IMR-90 (cell line): ENCODE data around the gene SPTB. TPM values are rescaled to one million over a fixed set of nuclear protein-coding genes. Genes with fewer than 3 reads are reported as not detected.

Experiments used
- ATAC-seq: fragments of 200-7000 bp; cut with Tn5 transposase; 2 replicates; pipeline ENCODE4 v1.9.1; 2020; ENCODE audit warnings: low read depth, mild to moderate bottlenecking, moderate library complexity
- BruUV-seq: library from RNA; stranded (reverse); fragments of 400-500 nt; replicated peaks from 2 replicates; lab custom pipeline; 2021; lab: Mats Ljungman, UMichigan
- CTCF ChIA-PET: fragments of 300-600 bp; formaldehyde crosslinking; extraction: SDS; loops from one replicate; lab custom pipeline; 2021; ENCODE audit warnings: antibody characterized with exemption; lab: Yijun Ruan, JAX
- POLR2A ChIA-PET: fragments of 300-600 bp; sonication (Branson Sonifier 250); formaldehyde crosslinking; loops from one replicate; lab custom pipeline; 2022; ENCODE audit warnings: antibody characterized with exemption; ENCODE audit not compliant: unreplicated experiment; lab: Charles Lee
- DNase-seq: peaks from one replicate; pipeline ENCODE4 v3.0.0; 2013
- H2AFZ ChIP-seq: replicated peaks from 2 replicates; pipeline ENCODE3; 2013; ENCODE audit warnings: low read length, mild to moderate bottlenecking; ENCODE audit not compliant: poor library complexity
- H2AK5ac ChIP-seq: 2 replicates; pipeline ENCODE4 v1.6.1; 2013; ENCODE audit warnings: low read depth, low read length, inconsistent platforms
- H2AK9ac ChIP-seq: replicated peaks from 2 replicates; pipeline ENCODE3; 2013; ENCODE audit warnings: mild to moderate bottlenecking, low read depth, low read length, moderate library complexity; ENCODE audit not compliant: poor library complexity
- H2BK120ac ChIP-seq: 2 replicates; pipeline ENCODE4 v1.6.1; 2013; ENCODE audit warnings: low read depth, low read length, inconsistent platforms
- H2BK15ac ChIP-seq: 3 replicates; pipeline ENCODE4 v1.6.1; 2013; ENCODE audit warnings: low read depth, low read length, inconsistent platforms
- H2BK20ac ChIP-seq: 2 replicates; pipeline ENCODE4 v1.6.1; 2013; ENCODE audit warnings: low read depth, mild to moderate bottlenecking, inconsistent platforms, low read length, moderate library complexity
- H2BK5ac ChIP-seq: 2 replicates; pipeline ENCODE4 v1.6.1; 2013; ENCODE audit warnings: mild to moderate bottlenecking, low read depth, low read length, inconsistent platforms; ENCODE audit not compliant: poor library complexity, severe bottlenecking
- H3K14ac ChIP-seq: replicated peaks from 2 replicates; pipeline ENCODE4 v1.6.1; 2013; ENCODE audit warnings: low read depth, low read length, inconsistent platforms
- H3K18ac ChIP-seq: 2 replicates; pipeline ENCODE4 v1.6.1; 2013; ENCODE audit warnings: low read depth, low read length, control low read depth
- H3K23ac ChIP-seq: 2 replicates; pipeline ENCODE4 v1.6.1; 2013; ENCODE audit warnings: low read depth, low read length, inconsistent platforms
- H3K27ac ChIP-seq: 2 replicates; pipeline ENCODE4 v1.5.1; 2013; ENCODE audit warnings: mild to moderate bottlenecking, control low read depth, low read length; ENCODE audit not compliant: insufficient read depth
- H3K27me3 ChIP-seq: 2 replicates; pipeline ENCODE4 v1.6.1; 2013; ENCODE audit warnings: low read length; ENCODE audit not compliant: control insufficient read depth, insufficient read depth
- H3K36me3 ChIP-seq: 2 replicates; pipeline ENCODE4 v1.6.1; 2013; ENCODE audit warnings: low read length, mixed read lengths; ENCODE audit not compliant: control insufficient read depth, insufficient read depth
- H3K4ac ChIP-seq: 2 replicates; pipeline ENCODE4 v1.6.1; 2013; ENCODE audit warnings: low read depth, low read length, inconsistent platforms
- H3K4me1 ChIP-seq: 2 replicates; pipeline ENCODE4 v1.6.1; 2013; ENCODE audit warnings: low read length, mixed read lengths; ENCODE audit not compliant: control insufficient read depth, insufficient read depth
- H3K4me2 ChIP-seq: 2 replicates; pipeline ENCODE4 v1.6.1; 2013; ENCODE audit warnings: low read depth, mild to moderate bottlenecking, control low read depth, low read length, moderate library complexity
- H3K4me3 ChIP-seq: 2 replicates; pipeline ENCODE4 v1.5.1; 2013; ENCODE audit warnings: low read depth, mild to moderate bottlenecking, control low read depth, low read length, moderate library complexity; ENCODE audit not compliant: insufficient read depth
- H3K56ac ChIP-seq: 2 replicates; pipeline ENCODE4 v1.6.1; 2013; ENCODE audit warnings: low read length, inconsistent platforms; ENCODE audit not compliant: insufficient read depth; ENCODE audit errors: extremely low read depth
- H3K79me1 ChIP-seq, 2 experiments: 2 replicates each; pipeline ENCODE4 v1.6.1; 2013; ENCODE audit warnings: low read length in 2 of 2, inconsistent platforms in 1 of 2, low read depth in 1 of 2
- H3K9ac ChIP-seq: 2 replicates; pipeline ENCODE4 v1.6.1; 2013; ENCODE audit warnings: low read depth, low read length, control low read depth
- H3K9me1 ChIP-seq: 2 replicates; pipeline ENCODE4 v1.6.1; 2013; ENCODE audit warnings: low read length, inconsistent platforms; ENCODE audit not compliant: insufficient read depth
- H3K9me3 ChIP-seq: 2 replicates; pipeline ENCODE4 v1.6.1; 2013; ENCODE audit warnings: low read length; ENCODE audit not compliant: control insufficient read depth, insufficient read depth
- H4K20me1 ChIP-seq: 2 replicates; pipeline ENCODE4 v1.6.1; 2013; ENCODE audit warnings: low read length, inconsistent platforms; ENCODE audit not compliant: insufficient read depth
- H4K5ac ChIP-seq: 2 replicates; pipeline ENCODE4 v1.6.1; 2013; ENCODE audit warnings: mild to moderate bottlenecking, low read depth, low read length, control low read depth
- H4K8ac ChIP-seq, 2 experiments: 2 replicates each; pipeline ENCODE4 v1.6.1; 2013; ENCODE audit warnings: low read depth in 2 of 2, low read length in 2 of 2, control low read depth in 1 of 2, inconsistent platforms in 1 of 2
- H4K91ac ChIP-seq: 2 replicates; pipeline ENCODE4 v1.6.1; 2013; ENCODE audit warnings: low read depth, low read length, inconsistent platforms; ENCODE audit not compliant: insufficient read depth
- CEBPB ChIP-seq: IDR thresholded peaks from 2 replicates; pipeline ENCODE4 v1.6.1; 2012; ENCODE audit warnings: low read depth, low read length, improper control_type of control experiment
- MAFK ChIP-seq: IDR thresholded peaks from 2 replicates; pipeline ENCODE4 v1.6.1; 2012; ENCODE audit warnings: low read depth, low read length, improper control_type of control experiment
- MXI1 ChIP-seq: IDR thresholded peaks from 2 replicates; pipeline ENCODE4 v1.6.1; 2012; ENCODE audit warnings: low read depth, mild to moderate bottlenecking, low read length, moderate library complexity, borderline replicate concordance
- POLR2A ChIP-seq: IDR thresholded peaks from 2 replicates; pipeline ENCODE4 v1.6.1; 2012; ENCODE audit warnings: mild to moderate bottlenecking, low read depth, low read length
- SMC3 ChIP-seq: fragments of 150-350 bp; IDR thresholded peaks from 2 replicates; pipeline ENCODE4 v1.6.1; 2016; ENCODE audit warnings: low read depth, mild to moderate bottlenecking, antibody characterized with exemption, low read length, moderate library complexity
- WGBS, 2 experiments: methylation state at CpG; one replicate each; pipeline versions ENCODE4 v1.1.5 to v1.1.7; 2013; ENCODE audit warnings: missing lambda C conversion rate in 2 of 2; ENCODE audit not compliant: insufficient read length in 1 of 2; ENCODE audit errors: extremely low coverage in 2 of 2; 5-methylcytosine and 5-hydroxymethylcytosine counted together
- dilution Hi-C: fragments of 300-500 bp; cut with HindIII; formaldehyde crosslinking; loops from one replicate; pipeline ENCODE4 v1.14.3; 2018; ENCODE audit warnings: low sequenced_read_pairs; ENCODE audit not compliant: unreplicated experiment
- in situ Hi-C: fragments of 300-500 bp; cut with MboI; formaldehyde crosslinking; loops from 3 replicates; pipeline ENCODE4 v1.14.3; 2019; ENCODE audit warnings: low sequenced_read_pairs, inconsistent platforms, mixed read lengths
- intact Hi-C: fragments of 100-400 bp; cut with micrococcal nuclease; formaldehyde crosslinking; loops from 2 replicates; pipeline ENCODE4 v1.10.0; 2022
- polyA plus RNA-seq, 3 experiments: library from polyadenylated mRNA; depleted of rRNA; stranded (reverse); fragments of >200 nt; gene quantifications; 2 replicates each; pipeline ENCODE4 v1.2.3, GENCODE V29; 2012; ENCODE audit warnings: low replicate concordance in 1 of 3
- total RNA-seq: library from RNA; depleted of rRNA; stranded (reverse); fragments of >200 nt; gene quantifications from 2 replicates; pipeline ENCODE4 v1.2.3, GENCODE V29; 2012
- TF ChIP-seq, protein P1 (sequence below): fragments of 150-350 bp; IDR thresholded peaks from 2 replicates; pipeline ENCODE4 v1.6.1; 2017; ENCODE audit warnings: mild to moderate bottlenecking, antibody characterized with exemption, low read length, low read depth

The SPTB gene
- total and polyA plus RNA-seq, 2 of the 4 experiments (the other 2 are of a cell fraction), result under 0.01 to 0.07 TPM

DNA sequence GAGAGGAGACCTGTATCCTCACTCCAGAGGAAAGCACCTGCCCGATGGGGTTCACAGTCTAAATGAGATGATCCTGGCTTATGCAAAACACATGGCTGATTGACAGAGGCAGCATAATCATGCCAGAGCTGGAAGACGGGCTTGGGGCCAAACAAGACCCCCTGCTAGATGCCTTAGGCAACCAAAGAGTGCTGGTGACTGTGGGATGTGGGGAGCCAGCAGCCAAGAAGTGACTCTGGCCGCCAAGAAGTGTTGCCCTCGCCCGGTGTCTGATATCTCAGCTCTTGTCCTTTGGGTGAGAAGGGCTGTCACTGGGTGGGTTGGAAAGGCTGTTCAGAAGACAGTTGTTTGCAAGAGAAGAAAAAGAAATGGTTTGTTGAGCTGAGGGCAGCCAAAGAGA, 118.8 kb downstream of the SPTB start:
- peak overlapping the region; percentile 38; the same call in 1 of the 2 replicates for H2BK20ac ChIP-seq
- intact Hi-C loops (loop anchor here (5.0 kb wide), 1 partner anchor 131 kb away; no protein-coding TSS in a partner anchor), in situ Hi-C loops (loop anchor here (5.0 to 10.0 kb wide), 2 partner anchors 89 to 226 kb away; no protein-coding TSS in a partner anchor), dilution Hi-C loops (no loop called here)
- H3K9me1 ChIP-seq, result peaks cover 26% of the 10 kb centered on the region
- no peaks in the 10 kb centered on the region for H3K27me3 ChIP-seq
- no peak overlapping the region for H4K8ac ChIP-seq
- H3K79me1 ChIP-seq, result no peaks in the 10 kb centered on the region
- H2AK5ac ChIP-seq, result peak overlapping the region; percentile 81
- DNase-seq (no peak), ATAC-seq (no peak)
- H2AK9ac ChIP-seq, result no peak overlapping the region
- no peak overlapping the region for H2AFZ ChIP-seq
- H3K14ac ChIP-seq, result peak overlapping the region; percentile 29; the same call in 1 of the 2 replicates
- H3K27ac ChIP-seq, result no peak overlapping the region
- no CpG with 5 or more reads among the region's 5 CpGs for WGBS, 2 experiments
- BruUV-seq, result no TSS peak
- peak overlapping the region; percentile 65 for H3K4ac ChIP-seq
- no peaks in the 10 kb centered on the region for H3K36me3 ChIP-seq
- no peak overlapping the region; the same call in 1 of the 2 replicates for H4K5ac ChIP-seq
- H4K91ac ChIP-seq, result peak overlapping the region; percentile 2; the same call in 1 of the 2 replicates
- POLR2A ChIA-PET, result no interaction called here
- 0 out of 2 replicates have a peak, but pooled peaks cover 6% of the 10 kb centered on the region for H4K20me1 ChIP-seq
- 0 out of 2 replicates have a peak overlapping the region, but pooled peaks have one; percentile 8 for H3K23ac ChIP-seq
- H2BK15ac ChIP-seq, result peak overlapping the region; percentile 16; the same call in 2 of the 3 replicates
- H2BK120ac ChIP-seq, result peak overlapping the region; percentile 41; the same call in 1 of the 2 replicates
- peaks cover 52% of the 10 kb centered on the region for H3K4me1 ChIP-seq
- peak overlapping the region; percentile 3 for H3K18ac ChIP-seq
- H3K9me3 ChIP-seq, result no peaks in the 10 kb centered on the region
- no peak overlapping the region for H3K4me2 ChIP-seq
- no peak overlapping the region for H3K56ac ChIP-seq
- no peak overlapping the region for H3K9ac ChIP-seq
- TF ChIP-seq, protein P1, sequence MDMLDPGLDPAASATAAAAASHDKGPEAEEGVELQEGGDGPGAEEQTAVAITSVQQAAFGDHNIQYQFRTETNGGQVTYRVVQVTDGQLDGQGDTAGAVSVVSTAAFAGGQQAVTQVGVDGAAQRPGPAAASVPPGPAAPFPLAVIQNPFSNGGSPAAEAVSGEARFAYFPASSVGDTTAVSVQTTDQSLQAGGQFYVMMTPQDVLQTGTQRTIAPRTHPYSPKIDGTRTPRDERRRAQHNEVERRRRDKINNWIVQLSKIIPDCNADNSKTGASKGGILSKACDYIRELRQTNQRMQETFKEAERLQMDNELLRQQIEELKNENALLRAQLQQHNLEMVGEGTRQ, result no peak
- TF ChIP-seq CEBPB (no peak), MXI1 (no peak), MAFK (no peak), SMC3 (no peak), POLR2A (no peak)
- no peak overlapping the region for H3K4me3 ChIP-seq
- H2BK5ac ChIP-seq, result no peak overlapping the region
- CTCF ChIA-PET, result interaction anchor here (1.8 kb wide), 1 partner anchor 131 kb away, joined by 7 read pairs; no protein-coding TSS in a partner anchor
